Upper lobe of left lung (tissue), 4 donors: ENCODE measurements around the gene GNG7.

Source experiments
- EP300 ChIP-seq, 4 donors: sonication (generic); formaldehyde crosslinking; IDR thresholded peaks; one replicate each; pipeline ENCODE4 v1.5.1; 2017; ENCODE audit warnings: antibody characterized with exemption in 4 of 4, control low read depth in 2 of 4
- POLR2A ChIP-seq, 4 donors: fragments of 450-650 bp; IDR thresholded peaks; one replicate each; pipeline ENCODE4 v1.5.1; 2016 to 2017; ENCODE audit warnings: antibody characterized with exemption in 4 of 4, mild to moderate bottlenecking in 2 of 4
- POLR2AphosphoS5 ChIP-seq, 2 donors: sonication (generic); formaldehyde crosslinking; IDR thresholded peaks; one replicate each; pipeline ENCODE4 v1.5.1; 2017; ENCODE audit warnings: antibody characterized with exemption in 2 of 2
- TF ChIP-seq, protein P1 (sequence below), 6 experiments: fragments of 450-650 bp in 4 of 6; fragments of 200-600 bp in 2 of 6; sonication (generic) in 2 of 6; IDR thresholded peaks; one replicate each; pipeline ENCODE4 v1.5.1; 2016 to 2019; ENCODE audit warnings: antibody characterized with exemption in 6 of 6

DNA sequence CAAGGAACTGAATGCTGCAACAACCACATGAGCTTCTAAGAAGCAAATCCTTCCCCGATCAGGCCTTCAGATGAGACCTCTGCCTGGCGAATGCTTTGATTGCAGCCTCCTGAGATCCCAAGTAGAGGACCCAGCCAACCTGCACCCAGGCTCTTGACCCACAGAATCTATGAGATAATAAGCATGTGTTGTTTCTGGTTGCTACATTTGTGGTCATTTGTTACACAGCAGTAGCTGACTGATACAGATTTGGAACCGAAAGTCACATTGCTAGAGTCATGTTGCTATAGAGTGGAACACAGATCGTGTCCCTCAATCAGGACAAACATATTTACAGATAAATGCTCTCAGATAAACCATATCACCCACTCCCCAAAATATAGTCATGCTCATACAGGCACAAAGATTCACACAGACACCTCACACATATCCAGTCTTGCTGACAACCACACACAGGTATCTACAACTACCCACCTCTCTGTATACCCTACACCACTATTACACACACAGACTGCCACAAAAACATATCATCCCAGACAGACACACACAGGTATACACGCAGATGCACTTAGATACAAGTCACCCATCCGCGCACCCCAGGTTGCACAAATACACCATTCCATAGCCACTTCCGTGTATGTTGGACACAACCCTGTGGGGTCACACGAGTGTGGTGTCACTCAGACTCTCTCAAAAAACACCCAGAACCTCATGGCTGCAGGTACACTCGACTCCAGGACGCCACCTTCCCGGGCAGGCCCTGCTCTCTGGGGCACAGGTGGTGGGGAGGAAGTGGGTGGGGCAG, 13.2 kb upstream of the GNG7 start:
- TF ChIP-seq POLR2A (IDR thresholded peaks at IDR 0.05) (no peak), EP300 (IDR thresholded peaks at IDR 0.05) (no peak), POLR2AphosphoS5 (IDR thresholded peaks at IDR 0.05) (no peak)
- TF ChIP-seq, protein P1, sequence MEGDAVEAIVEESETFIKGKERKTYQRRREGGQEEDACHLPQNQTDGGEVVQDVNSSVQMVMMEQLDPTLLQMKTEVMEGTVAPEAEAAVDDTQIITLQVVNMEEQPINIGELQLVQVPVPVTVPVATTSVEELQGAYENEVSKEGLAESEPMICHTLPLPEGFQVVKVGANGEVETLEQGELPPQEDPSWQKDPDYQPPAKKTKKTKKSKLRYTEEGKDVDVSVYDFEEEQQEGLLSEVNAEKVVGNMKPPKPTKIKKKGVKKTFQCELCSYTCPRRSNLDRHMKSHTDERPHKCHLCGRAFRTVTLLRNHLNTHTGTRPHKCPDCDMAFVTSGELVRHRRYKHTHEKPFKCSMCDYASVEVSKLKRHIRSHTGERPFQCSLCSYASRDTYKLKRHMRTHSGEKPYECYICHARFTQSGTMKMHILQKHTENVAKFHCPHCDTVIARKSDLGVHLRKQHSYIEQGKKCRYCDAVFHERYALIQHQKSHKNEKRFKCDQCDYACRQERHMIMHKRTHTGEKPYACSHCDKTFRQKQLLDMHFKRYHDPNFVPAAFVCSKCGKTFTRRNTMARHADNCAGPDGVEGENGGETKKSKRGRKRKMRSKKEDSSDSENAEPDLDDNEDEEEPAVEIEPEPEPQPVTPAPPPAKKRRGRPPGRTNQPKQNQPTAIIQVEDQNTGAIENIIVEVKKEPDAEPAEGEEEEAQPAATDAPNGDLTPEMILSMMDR (IDR thresholded peaks at IDR 0.05): no peak
